ENCODE measurements around the gene GOLGA6A.
"Not testable (repeated sequence)": the region's sequence is repeated elsewhere in the genome, so short reads cannot be mapped to it uniquely, and the experiment has no call there.

GOLGA6A gene, protein sequence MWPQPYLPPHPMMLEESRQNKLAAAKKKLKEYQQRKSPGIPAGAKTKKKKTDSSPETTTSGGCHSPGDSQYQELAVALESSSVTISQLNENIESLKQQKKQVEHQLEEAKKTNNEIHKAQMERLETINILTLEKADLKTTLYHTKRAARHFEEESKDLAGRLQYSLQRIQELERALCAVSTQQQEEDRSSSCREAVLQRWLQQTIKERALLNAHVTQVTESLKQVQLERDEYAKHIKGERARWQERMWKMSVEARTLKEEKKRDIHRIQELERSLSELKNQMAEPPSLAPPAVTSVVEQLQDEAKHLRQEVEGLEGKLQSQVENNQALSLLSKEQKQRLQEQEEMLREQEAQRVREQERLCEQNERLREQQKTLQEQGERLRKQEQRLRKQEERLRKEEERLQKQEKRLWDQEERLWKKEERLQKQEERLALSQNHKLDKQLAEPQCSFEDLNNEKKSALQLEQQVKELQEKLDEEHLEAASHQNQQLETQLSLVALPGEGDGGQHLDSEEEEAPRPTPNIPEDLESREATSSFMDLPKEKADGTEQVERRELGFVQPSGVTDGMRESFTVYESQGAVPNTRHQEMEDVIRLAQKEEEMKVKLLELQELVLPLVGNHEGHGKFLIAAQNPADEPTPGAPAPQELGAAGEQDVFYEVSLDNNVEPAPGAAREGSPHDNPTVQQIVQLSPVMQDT

DNA sequence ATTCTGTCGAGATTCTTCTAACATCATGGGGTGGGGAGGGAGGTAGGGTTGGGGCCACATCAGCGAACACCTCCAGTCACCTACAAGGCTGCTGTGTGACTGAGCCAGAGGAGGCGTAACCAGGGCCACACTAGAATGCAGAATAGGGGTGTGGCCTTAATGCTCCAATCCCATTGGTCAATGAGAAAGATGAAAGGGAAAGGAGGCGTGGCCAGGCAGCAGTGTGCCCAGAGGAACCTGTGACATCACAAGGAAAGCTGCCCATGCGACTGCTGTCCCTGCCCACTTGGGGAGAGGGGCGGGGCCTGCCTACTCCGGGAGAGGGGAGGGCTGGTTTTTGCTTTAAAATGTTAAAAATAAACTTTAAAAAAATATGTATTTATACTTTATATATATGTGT, at the start of gene GOLGA6A:
Gene GOLGA6A (minus strand): TSS at position 101 of the 400 bp plus-strand sequence. CDS start 41 bp downstream, at position 60.
- not testable (repeated sequence) for DNase-seq

DNA sequence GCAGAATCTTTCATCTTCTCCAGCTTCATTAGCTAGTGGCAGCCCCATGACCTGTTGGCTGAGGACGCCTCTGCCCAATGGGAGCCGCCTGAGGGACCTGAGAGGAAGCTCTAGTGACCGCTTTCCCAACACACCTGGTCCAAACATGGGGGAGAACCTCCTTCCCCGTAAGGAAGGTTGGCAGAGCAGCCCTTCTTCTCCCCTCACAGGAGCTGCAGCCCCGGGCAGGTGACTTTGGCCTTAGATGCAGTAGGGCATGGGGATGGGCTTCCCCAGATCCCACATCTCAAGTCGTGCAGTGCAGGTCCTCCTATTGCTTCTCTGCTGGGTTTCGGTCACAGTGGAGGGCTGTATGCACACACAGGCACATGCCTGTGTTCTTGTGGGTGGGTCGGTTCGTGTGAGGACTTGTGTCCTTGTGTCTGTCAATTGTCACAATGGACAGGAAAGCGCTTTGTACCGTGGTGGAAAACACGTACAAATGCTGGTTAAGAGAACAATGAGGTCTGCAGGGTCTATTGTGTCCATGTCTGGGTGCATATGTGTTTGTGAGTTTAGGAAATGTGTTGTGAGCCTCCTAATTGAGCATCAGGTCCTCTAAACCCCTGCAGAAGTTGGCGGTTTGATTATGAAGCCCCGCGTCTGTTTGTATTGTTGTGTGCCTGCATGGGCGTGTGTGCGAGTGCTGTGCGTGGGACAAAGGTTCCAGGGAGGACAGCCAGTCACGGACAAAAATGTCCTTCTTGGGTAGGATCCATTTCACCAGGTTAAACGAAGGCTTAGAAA, 49.5 kb upstream of the GOLGA6A start:
- no peak for DNase-seq

DNA sequence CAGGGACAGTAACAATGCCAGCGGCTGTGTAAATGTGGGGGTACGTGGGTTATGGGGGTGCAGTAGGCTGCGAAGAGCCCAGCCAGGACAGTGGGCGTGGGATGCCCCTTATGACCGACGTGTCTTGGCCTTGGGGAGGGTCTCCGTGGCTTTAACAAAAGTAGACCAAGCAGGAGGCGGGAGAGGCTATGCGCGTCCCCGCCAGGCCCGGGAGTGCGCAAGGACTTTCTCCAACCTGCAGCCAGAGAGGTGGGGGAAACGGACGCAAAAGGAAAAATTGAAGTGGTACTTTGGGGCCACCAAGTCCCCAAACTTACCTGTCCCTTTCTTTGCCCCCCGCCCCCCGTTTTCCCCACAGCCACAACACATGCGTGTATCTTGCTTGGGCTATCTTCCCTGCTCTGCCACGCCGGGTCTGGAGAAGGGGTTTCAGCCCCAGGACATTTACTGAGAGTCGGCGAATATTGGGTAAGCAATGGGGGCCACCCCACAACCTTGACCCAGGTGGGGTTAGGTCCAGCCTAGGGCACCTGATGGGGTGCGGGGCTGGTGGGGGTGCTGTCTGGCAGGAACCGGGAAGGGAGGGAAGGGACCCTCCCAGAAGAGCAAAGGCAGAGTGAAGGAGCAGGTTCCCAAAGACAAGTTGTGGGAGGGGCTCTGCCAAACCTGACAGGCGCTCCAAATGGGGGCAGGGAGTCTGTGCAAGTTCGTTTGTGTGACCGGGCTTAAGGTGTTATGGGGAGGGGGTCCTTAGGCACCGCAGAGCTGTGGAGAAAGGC, 48.7 kb upstream of the GOLGA6A start:
- no peak for DNase-seq

DNA sequence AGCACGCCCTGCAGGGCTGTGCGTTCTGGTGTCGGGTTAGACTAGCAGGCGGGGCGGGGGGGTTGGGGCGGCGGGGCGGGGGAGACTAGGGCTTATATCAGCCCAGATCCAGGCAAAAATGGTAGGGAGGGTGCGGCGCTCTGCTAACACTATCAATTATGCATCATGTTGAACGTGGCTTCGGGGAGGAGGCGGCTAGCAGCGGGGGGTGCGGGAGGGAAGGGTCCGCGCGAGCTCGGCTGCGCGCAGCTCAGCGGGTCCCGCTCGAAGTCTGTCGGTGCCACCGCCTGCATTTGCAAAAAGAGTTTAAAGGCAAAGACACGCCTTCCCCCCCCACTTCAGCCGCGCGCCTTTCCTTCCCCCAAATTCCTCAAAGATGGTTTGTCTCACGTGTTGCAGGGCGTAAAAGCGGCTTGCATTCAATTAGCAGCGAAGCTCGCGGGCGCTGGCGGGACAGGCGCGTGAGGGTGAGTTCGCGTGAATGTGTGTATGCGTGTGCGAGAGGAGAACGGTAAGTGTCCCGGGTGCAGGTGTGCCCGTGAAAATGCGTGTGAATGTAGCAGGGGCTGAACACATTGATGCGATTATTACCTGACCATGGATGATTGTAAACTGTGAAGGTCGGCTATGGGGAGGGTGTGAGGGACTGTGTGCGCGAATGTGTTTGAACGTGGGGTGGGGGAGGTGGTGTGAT, 48.0 kb upstream of the GOLGA6A start, which contains the start of gene ISLR2:
Gene ISLR2 (plus strand): TSS at position 432 of the 694 bp plus-strand sequence. CDS start 2,169 bp downstream, outside the sequence.
- DNase-seq: peak; percentile 64

DNA sequence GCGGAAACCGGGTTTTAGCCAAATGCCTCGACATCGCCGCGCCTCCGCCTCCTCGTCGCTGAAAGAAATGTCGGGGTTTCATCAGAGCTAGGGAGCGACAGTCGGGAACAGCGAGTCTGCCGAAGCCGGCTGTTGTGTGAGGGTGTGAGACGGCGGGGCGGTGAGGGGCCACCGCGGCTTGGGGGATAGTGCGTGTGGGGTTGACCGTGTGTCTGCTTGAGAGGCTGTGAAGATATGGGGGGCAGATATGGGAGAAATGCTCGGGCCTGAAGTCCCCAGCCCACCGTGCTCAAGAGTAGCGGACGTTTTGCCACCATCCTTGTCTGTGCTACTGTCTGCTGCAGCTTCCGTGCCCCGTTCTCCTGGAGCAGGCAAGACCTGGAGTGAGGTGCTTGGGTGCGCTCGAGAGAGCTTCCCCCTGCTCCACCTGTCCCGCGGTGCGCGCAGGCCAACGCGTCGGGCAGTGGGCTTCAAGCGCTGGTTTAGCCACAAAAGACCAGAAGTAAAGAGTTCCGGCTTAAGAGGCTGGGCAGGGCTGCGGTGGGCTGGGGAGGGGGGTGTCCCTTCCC, 47.3 kb upstream of the GOLGA6A start:
- DNase-seq: no peak

DNA sequence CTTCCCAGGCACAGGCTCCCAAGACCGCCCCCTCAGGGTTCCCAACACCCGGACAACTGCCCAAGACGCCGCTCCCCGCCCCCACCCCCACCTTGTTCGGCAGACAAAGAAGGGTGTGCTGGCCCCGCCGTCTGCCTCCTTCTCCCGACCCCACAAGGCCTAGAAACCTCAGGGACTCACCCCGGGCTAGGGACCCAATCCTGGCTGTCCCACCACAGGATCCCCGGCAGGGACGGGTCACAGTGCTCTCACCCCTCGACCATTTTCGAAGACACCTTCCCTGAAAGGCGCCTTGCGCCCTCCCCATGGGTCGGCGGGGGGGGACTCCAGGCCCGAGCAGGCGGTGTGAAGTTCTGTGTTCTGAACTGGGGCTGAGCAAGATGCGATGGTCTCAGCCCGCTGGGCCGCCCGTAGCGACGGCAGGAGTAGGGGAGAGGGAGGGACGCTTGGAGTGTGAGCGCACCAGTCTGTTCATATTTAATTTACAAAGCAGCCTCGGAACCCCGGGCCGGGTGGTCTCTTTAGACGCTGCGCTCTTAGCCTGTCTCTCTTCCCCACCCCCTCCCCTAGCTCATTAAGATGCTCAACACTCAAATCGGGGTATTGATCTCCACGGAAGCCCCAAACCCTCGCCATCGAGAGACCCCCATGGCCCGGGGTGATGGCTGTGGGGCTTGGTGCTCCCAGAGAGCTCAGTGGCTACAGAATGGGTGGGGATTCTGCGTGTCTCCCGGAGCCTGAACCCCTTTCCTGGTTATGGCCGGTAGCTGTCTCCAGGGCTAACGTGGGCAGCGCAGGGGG, 46.6 kb upstream of the GOLGA6A start:
- DNase-seq: no peak

DNA sequence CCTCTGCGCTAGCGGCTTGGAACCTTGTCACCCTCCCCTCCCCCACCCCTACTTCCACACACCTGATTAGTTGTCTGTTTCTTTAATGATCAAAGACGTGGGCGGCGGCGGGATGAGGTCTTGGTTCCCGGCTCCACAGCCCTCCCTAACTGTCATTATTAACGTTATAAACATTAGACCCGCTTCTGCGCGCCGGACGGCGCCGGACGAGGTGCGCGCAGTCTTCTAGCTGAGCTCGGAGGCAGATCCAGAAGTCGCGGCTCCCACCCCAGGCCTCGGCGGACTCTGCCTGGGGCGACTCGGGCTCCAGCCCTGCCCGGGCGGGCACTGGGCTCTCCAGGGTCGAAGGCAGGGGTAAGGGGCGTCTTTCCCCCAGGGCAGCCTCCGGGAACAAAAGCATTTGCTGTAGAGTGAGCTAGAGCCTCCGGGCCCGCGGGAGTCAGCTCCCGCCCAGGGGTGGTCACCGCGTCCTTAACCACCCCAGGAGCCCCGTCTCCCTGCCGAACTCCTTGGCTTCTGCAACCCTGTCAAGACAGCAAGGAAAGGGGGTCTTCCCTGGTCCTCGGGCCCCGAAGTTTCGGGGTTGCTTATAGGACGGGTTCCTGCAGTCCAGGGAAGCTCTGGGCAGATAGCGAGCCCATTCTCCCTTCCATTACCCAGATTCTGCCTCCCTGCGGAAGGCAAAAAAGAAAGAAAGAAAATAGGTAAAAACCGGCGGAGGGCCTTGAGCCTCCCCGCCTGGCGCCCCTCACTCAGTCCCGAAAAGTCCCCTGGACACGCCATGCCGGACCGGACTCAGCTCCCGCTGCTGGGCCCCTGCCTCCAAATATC, 45.8 kb upstream of the GOLGA6A start:
- DNase-seq: no peak

DNA sequence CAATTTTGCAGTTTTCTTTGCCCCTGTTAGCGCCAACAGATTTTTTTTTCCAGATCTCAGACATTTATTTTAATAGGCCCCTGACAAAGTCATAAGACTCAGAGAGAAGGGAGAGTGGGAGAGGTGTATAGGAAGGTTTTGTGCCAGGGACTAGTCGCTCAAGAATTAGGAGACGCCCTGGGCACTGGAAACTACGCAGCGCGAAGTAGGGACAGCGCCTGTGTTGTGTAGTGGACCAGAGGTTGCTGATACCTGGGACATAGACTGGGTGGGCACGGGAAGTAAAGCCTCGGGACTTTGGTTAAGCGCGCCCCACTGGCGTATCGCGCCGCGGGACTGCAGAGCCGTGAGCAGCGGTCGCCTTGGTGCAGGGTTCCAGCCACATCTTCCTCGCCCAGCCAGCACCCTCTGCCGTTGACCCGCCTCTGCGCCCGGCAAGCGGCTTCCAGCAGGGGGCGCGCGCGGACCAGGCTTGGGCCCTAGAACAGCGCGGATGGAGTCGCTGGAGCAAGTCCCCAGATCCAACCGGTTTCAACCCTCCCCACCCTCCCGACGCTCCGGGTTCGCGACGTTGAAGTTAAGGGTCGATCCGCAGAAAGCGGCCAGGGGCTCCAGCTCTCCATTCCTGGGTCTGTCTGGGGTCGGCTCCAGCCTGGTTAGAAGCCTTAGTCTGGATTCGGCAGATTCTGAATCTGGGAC, 45.1 kb upstream of the GOLGA6A start:
- DNase-seq: peak; percentile 93

DNA sequence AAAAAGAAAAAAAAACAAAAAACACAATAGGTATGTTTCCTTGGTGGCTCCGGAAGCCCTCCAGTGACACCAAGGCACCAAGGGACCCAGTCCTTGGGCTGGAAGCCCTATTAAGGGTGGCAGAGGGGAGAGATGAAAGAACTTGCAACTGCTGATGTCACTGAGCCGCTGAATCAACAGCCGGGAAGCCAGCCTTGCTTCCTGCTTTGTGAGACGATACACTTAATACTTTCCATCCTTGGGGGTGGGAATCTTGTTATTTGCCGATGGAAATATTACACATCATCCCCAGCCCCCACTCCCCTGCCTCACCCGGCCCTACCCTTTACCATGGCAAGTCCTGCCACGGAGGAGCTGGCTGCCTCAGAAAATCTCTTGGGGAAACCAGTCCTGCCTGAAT, 42.4 kb upstream of the GOLGA6A start:
- no peak for DNase-seq

DNA sequence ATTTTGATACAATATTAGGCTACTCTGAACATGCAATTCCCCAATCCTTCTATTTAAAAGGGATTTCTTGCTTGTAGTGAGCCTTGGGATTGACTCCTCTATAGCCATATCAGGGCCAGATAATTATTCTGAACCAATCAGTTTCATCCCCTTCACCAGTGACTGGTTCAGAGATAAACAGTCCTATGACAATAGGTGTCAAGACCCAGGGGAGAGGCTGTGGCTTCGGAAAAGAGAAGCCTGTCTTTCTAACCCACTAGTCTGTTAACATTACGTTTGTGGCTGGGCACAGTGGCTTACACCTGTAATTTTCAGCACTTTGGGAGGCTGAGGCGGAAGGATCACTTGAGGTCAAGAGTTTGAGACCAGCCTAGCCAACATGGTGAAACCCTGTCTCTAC, 41.8 kb upstream of the GOLGA6A start:
- DNase-seq: no peak

DNA sequence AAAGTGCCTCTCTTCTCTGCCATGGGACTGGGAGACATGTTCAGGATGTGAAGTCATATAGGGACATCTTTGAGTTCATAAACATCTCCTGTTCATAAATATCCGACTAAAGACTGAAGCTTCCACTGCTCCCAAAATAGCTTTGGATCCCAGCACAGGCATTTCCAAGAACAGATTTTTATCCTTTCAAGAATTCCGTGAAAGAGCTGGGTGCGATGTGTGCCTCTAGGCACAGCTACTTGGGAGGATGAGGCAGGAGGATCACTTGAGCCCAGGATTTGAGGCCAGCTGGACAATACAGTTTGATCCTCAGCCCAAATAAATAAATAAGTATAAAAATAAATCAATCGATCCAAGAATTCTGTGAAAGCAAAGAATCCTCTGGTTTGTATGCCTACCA, 41.3 kb upstream of the GOLGA6A start:
- no peak for DNase-seq

DNA sequence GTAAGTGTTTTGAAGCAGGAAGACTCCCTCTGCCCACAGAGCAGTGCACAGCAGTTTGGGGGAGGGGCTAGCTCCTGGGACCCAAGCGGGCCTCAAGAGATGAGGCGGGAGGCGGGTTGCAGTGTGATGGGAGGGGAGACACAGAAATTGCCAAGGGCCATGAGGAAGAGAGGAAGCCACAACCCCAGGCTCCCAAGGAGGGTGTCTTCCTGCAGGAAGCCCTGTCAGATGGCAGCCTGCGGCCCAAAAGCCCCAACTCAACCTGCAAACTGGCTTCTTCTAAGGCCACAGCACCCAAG, 40.7 kb upstream of the GOLGA6A start:
- DNase-seq: no peak

DNA sequence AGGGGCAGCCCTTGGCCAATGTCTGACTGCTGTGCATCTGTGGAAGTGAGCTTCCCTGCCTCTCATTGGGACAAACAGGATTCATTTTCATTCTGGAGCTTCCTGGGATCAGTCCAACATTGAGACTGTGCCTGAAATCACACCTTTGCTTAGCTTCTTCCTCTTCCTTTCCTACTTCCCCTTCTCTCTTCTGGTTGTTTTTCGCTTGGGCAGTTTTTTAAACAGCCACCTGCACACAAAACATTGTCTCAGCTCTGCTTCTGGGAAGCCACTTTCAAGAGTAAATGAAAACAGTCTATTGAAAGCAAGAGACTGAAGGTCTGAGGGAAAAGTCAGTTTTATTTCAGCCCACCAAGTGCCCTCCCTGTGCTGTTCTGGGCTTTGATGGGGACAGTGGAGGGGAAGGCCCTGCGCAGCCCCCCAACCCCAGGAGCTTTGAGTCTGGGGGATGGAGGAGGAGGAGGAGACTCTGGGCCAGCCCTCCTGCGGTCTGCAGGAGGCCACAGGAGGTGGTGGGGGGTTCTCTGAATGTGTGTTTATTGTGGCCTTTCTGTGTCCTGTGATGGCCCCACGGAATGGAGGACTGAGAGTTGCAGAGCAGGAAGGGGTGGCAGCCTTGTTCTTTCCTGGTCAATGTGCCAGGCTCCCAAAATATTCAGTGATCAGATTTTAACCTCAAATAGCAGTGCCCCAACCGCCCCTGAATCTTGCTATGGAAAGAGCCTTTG, 40.2 kb upstream of the GOLGA6A start:
- no peak for DNase-seq

DNA sequence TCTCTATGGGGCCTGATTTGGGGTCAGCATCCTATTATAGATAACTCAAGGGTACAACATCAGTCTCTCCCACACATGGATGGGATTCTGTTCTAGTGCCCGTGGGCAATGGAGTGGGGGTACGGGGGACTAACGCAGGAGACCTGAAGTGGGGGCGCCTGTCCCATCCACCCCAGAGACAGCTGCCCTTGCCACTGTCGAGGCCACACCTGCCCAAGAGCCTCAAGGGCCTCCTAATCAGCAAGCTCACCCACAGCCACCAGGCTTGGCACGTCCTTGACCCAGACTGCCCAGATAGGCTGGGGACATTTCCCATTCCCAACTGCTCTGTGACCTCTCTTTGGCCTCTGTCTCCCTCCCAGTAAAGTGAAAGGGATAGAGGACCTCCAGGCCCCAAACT, 39.5 kb upstream of the GOLGA6A start:
- DNase-seq: no peak

DNA sequence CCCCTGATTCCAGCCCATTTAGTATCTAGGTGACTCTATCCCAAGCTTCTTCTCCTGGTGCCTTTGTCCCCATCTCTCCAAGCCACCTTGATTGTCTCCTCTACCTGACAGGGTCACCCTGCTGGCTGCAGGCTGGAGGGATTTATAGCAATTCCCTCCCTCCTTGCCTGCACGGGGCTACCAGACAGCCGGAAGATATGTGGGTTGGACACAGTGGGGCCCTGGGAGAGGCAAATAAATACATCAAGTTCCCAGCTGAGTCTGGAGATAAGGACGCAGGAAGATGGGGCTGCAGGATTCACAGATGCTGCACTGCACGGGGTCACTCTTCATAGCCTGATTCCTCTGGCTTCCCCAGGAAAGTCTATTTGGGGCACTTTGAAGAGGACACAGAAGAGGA, 38.7 kb upstream of the GOLGA6A start:
- DNase-seq: no peak

DNA sequence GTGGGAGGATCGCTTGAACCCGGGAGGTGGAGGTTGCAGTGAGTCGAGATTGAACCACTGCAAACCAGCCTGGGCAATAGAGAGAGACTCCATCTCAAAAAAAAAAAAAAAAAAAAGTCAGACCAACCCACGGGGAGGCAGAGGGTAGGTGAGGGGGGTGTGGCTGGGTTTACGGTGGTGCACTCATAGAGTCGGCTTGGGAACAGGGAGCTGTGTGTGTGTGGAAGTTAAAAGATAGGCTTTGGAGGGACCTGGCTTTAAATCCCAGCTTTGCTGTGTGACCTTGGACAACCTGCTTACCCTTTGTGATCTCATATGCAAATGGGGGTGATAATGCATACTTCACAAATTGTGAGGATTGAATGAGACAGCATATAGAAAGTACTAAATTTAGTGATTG, 38.1 kb upstream of the GOLGA6A start:
- DNase-seq: no peak

DNA sequence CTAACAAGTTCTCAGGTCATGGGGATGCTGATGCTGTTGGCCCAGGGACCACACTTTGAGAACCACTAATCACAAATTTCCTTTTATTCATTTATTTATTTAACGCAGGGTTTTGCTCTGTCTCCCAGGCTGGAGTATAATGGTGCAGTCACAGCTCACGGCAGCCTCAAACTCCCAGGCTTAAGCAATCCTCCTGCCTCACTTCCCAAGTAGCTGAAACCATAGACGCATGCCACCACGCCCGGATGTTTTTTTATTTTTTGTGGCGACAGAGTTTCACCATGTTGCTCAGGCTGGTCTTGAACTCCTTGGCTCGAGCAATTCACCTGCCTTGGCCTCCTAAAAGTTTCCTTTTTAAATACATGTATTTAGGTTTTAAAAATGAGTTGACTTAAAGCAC, 27.4 kb upstream of the GOLGA6A start:
- no peak for DNase-seq

DNA sequence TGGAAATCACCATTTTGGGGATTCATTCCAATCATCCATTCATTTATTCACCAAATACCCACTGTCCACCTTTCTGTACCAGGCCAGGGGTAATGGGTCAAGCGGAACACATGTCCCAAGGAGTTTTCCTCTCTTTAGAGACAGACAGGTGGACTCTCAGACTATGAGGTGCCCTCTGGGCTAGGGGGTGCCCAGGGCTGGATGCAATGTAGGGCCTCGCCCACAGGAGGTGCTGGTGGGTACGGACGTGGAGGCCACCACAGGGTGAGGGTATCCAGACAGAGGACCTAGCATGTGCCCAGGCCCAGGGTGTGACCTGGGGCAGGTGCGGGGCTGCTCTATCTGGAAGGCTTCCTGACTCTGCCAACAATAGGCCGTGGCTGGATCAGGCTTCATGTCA, 26.3 kb upstream of the GOLGA6A start:
- not testable (repeated sequence) for DNase-seq

DNA sequence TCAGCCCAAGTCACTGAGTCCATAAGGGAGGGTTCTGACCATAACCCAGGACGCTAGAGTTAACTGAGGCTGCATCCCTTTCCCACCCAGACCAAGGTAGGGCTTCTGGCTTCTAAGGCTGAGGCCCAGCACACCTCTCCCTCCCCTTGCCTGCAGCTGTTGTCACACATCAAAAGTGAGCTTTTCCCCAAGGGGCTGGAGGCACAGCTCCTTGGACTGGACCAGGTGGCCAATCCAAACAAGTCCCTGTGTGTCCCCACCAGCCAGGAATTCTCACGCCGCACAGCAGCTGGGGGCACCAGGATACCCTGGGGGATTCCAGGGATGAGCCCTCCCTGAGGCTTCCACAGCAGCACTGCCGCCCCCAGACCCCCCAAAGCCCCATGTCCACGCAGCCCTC, 25.8 kb upstream of the GOLGA6A start:
- DNase-seq: no peak

All from femur (tissue), 1 donor.